HG03558 (cell line): ENCODE results near the gene CNP.
"Not testable (repeated sequence)": the region's sequence is repeated elsewhere in the genome, so short reads cannot be mapped to it uniquely, and the experiment has no call there.

ENCODE experiments used
- ATAC-seq: cut with Tn5 transposase; IDR thresholded peaks from one replicate; pipeline ENCODE4 v1.9.1; 2021; ENCODE audit warnings: moderate number of reproducible peaks; ENCODE audit not compliant: unreplicated experiment; ENCODE audit errors: extremely low read depth

CNP gene

GRCh38 chr17:41966463-41967140 lies at the start of gene CNP:
CNP (plus strand) TSS chr17:41966795; CDS start chr17:41966885, 90 bp downstream.
- ATAC-seq, result no peak

- ATAC-seq, result no peak
Measured at GRCh38 chr17:41917192-41917591, 49.4 kb upstream of the CNP start.

- no peak for ATAC-seq
Measured at GRCh38 chr17:41917679-41918313, 48.8 kb upstream of the CNP start.

- peak; percentile 64 for ATAC-seq
Measured at GRCh38 chr17:41918314-41919164, 48.1 kb upstream of the CNP start, which contains the start of gene ACLY. ACLY (minus strand) TSS chr17:41918951; CDS start chr17:41913873, 5,078 bp downstream.

- ATAC-seq, result no peak
Measured at GRCh38 chr17:41919165-41919817, 47.3 kb upstream of the CNP start.

- no peak for ATAC-seq
Measured at GRCh38 chr17:41919840-41920579, 46.6 kb upstream of the CNP start.

GRCh38 chr17:41920580-41920955 lies 46.0 kb upstream of the CNP start:
- no peak for ATAC-seq

GRCh38 chr17:41925991-41926590 lies 40.5 kb upstream of the CNP start:
- no peak for ATAC-seq

GRCh38 chr17:41928693-41929251 lies 37.8 kb upstream of the CNP start:
- ATAC-seq, result no peak

- no peak for ATAC-seq
Measured at GRCh38 chr17:41930009-41930832, 36.4 kb upstream of the CNP start, which contains the start of gene ODAD4. ODAD4 (plus strand) TSS chr17:41930617; CDS start chr17:41930724, 107 bp downstream.

- ATAC-seq, result not testable (repeated sequence)
Measured at GRCh38 chr17:41930833-41931156, 35.8 kb upstream of the CNP start.

GRCh38 chr17:41931715-41932114 lies 34.9 kb upstream of the CNP start:
- ATAC-seq, result not testable (repeated sequence)

- ATAC-seq, result no peak
Measured at GRCh38 chr17:41932816-41933389, 33.7 kb upstream of the CNP start.

- ATAC-seq, result no peak
Measured at GRCh38 chr17:41935641-41936040, 31.0 kb upstream of the CNP start.

GRCh38 chr17:41937970-41938954 lies 28.3 kb upstream of the CNP start:
- ATAC-seq, result no peak

GRCh38 chr17:41939044-41939692 lies 27.4 kb upstream of the CNP start:
- ATAC-seq, result no peak
